C4-2B (cell line): ENCODE results near the gene UNC93B1.

ENCODE experiments used
- ZFX ChIP-seq: fragments of 450-650 bp; IDR thresholded peaks from 2 replicates; pipeline ENCODE4 v1.6.1; 2017
- TF ChIP-seq, protein P1 (sequence below): fragments of 450-650 bp; conservative IDR thresholded peaks from 2 replicates; pipeline ENCODE4 v1.5.1; 2017; ENCODE audit warnings: mild to moderate bottlenecking

DNA sequence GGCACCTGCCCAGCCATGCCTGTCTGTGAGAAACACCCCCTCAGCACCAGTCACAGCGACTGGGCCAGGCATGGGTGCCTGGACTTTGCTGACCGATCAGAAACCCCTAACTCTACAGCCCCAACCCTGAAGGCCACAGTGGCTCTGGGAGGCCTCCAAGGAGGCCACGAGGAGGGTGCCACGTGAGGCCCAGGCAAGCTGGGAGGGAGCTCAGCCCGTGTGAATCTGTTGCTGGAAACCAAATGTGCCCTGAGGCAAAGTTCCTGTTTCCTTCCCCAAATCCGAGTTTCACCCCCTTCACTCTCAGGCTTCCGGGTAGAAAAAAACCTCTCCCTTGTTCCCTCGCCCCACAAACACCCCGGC lies 1.3 kb downstream of the UNC93B1 start:
- TF ChIP-seq, protein P1, sequence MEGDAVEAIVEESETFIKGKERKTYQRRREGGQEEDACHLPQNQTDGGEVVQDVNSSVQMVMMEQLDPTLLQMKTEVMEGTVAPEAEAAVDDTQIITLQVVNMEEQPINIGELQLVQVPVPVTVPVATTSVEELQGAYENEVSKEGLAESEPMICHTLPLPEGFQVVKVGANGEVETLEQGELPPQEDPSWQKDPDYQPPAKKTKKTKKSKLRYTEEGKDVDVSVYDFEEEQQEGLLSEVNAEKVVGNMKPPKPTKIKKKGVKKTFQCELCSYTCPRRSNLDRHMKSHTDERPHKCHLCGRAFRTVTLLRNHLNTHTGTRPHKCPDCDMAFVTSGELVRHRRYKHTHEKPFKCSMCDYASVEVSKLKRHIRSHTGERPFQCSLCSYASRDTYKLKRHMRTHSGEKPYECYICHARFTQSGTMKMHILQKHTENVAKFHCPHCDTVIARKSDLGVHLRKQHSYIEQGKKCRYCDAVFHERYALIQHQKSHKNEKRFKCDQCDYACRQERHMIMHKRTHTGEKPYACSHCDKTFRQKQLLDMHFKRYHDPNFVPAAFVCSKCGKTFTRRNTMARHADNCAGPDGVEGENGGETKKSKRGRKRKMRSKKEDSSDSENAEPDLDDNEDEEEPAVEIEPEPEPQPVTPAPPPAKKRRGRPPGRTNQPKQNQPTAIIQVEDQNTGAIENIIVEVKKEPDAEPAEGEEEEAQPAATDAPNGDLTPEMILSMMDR: no peak
- no peak for TF ChIP-seq ZFX
